NCI-H1694 treated with DMSO at 0.1 percent for 48 hours (cell line): ENCODE data around the gene LHX4.

Experiments
- DNase-seq: peaks from one replicate; lab custom pipeline; 2025; lab: John Stamatoyannopoulos, UW

Gene LHX4

DNA sequence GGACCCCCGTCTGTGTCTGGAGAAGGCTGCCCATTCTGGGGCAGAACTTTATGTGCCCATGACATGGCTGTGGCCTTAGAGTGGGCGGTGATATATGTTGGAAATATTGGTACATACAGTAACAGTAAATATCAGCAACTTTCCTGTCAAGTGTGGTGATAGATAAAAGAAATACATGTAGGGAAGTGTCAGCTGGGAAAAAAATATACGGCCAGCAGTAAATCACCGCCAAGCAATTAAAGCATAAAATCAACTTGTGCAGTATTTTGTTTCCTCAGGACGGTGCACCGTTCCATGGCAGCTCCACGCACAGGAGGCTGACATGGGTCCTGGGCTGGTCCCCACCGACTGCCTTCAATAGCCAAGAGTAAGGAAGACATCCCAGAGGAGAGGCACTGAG lies 27.4 kb downstream of the LHX4 start:
- DNase-seq: no peak

DNA sequence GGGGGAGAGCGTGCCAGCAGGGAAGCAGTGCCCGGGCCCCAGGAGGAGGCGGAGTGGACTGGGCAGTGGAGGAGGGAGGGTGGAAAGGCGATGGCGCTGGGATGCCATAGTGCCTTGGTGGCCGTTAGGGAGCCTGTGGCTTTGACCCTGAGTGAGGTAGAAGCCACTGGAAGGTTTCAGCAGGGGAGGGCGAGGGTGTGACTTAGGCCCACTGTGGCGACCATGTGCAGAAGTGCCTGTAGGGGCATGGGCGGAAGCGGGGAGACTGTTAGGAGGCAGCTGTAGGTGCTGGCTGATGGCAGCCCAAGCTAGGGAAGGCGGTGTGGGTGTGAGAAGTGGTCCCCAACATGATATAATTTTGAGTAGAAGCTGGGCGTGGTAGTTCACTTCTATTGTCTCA lies 28.2 kb downstream of the LHX4 start:
- no peak for DNase-seq

DNA sequence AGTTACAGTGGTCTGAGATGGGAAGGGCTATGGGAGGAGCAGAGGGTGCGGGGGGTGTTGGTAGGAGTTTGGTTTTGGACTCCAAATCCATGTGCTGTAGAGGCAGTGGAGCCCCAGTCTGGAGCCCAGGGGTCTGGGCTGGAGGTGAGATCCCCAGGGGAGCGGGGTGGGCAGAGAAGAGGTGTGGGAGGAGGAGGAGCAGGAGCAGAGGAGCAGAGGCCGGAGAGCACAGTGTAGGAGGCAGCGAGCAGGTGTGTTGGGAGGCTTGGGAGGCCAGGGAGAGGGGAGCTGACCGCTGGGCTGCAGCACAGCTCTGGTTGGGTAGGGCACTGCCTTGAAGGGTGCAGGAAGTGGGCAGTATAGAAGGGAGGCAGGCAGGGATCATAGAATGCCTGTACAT lies 28.9 kb downstream of the LHX4 start:
- no peak for DNase-seq

DNA sequence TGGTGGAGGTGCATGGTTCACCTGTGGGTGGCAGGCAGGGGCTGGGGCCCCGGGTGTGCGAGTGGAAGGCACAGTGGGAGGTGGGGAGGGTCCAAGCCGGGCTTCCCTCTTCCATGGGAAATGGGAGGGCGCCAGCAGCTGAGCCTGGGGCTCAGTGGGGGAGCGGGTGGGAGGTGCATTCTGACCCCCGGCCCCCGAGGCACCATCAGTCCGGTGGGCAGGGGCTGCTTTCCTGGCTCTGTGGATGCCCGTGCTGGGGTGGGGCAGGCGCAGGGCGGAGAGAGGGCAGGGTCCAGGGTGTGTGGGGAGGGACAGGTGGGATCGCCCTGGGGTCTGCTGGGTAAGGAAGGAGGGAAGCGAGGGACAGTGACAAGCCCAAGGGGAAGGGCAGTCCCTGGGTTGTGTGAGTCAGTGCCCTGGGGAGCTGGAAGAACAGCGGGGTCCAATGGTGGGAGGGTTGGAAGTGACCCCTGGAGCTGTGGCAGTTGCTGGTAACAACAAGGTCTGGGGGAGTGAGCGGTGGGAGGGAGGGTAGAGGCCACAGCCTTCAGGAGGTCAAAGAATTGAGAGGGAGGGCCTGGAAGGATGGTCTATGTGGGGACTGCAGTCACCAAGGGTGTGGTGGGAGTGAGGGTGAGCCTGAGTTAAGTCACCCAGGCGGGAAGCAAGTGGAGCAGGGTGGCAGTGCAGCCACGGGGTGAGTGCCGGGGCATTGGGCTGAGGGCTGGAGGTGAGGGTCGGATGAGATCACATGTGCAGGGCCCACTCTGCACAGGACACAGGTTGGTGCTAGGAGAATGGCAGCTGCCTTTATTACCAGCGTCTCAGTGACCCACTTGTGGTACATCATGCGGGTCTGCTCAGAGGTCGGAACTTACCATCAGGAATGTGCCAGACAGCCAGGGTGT lies 29.6 kb downstream of the LHX4 start:
- no peak for DNase-seq

DNA sequence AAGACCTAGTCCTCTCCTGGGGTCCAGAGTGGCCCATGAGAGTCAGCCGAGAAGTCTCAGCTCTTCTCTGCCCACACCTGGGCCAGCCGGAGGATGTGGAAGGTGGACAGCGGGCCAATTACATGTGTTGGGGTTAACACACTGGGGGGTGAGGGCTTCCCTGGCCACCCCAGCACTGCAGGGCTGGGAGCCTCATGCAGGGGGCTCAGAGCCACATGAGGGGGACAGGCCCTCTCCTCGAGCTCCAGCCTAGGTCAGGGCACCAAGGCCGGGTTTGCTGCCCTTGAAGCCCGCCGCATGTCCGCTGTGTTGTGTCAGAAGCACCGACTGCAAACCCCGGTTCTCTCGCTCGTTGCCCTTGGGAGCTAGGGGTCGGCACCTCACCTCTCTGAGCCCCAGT lies 30.5 kb downstream of the LHX4 start:
- DNase-seq: no peak

DNA sequence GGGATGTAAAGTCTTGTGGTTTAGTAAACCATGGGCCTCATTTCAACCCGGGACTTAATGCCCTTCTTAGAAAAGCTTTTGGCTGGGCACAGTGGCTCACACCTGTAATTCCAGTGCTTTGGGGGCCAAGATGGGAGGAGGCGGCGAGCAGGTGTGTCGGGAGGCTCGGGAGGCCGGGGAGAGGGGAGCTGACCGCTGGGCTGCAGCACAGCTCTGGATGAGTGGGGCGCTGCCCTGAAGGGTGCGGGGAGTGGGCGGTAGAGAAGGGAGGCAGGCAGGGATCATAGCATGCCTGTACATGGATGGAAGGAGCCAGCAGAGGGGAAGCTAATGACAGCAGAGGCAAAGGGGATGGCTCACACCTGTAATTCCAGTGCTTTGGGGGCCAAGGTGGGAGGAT lies 31.0 kb downstream of the LHX4 start:
- DNase-seq: no peak

DNA sequence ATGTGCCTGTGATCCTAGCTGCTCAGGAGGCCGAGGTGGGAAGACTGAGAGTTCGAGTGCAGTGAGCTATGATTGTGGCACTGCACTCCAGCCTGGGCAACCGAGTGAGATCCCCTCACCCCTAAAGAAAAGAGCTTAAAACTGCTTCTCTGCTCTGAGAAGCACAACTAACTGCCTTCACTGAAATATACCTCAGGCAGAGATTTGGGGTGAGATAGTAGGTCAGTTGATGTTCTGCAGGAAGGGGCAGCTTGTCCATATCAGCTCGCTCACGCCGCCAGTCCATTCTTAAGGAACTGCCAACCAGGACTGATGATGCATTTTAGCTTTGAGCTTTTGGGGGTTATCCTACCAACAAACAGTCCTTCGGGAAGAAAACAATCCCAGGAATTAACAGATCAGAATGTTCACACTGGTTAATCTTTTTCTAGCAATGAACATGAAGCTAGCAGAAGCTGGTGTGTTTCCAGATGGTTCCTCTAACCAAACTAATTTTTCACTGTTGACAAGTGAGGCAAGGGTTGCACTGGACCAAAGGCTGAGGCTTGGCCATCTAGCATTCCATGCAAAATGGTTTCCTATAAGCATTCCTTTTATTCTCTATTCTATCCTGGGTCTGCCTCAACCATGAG lies 31.6 kb downstream of the LHX4 start:
- DNase-seq: no peak

DNA sequence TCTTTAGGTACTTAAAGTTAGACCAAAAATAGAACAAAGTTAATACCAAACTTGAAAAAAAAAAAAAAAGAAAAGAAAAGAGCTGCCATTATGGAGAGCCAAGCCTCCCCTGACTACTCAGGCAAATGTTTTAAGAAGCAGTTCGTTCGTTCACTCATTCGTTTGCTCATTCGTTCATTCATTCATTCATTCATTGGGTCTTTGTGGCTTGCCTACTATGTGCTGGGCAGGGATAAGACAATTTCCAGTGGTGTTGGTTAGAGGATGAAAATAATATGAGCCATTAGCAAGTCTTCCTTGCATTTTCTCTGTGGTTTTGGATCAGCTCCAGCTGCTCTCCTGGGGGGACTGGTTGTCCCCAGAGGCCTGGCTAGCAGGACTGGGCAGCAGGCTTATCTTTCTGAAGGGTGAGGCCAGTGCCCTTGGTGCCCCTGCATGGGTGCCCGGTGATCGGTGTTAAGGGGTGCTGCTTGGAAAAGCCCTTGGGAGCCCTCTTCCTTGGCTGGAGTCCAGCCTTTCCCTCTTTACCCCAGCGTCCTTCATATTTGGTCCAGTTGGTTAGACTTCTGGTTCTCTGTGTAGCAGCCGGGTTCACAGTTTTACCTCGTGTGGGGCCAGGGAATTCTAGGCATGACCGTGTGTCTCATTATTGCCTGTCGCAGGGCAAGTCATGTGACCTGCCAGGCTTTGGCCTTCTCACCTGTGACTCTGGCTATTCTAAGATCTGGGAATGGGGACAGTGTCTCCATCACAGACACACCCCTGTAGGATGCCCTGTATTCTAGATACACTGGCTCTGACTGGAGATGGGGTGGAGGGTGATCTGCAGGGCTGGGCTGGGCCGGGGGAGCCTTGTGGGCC lies 32.8 kb downstream of the LHX4 start:
- no peak for DNase-seq

DNA sequence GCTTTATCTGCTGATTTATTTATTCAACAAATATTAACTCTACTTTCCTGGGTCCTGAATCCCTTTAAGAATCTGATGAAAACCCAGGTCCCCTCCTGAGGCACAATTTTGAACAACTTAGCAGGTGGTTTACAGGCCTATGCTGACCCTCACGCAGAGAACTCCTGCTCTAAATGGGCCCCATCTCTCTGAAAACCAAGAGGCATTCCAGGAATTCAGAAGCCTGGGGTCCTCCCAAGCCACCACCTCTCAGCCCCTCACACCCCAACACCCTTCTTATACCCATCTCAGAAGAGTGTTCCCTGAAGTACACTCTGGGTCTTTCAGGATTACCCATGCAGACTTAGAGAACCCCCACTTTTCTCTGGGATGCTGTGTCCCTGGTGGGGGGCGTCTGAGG lies 34.5 kb downstream of the LHX4 start:
- DNase-seq: no peak

DNA sequence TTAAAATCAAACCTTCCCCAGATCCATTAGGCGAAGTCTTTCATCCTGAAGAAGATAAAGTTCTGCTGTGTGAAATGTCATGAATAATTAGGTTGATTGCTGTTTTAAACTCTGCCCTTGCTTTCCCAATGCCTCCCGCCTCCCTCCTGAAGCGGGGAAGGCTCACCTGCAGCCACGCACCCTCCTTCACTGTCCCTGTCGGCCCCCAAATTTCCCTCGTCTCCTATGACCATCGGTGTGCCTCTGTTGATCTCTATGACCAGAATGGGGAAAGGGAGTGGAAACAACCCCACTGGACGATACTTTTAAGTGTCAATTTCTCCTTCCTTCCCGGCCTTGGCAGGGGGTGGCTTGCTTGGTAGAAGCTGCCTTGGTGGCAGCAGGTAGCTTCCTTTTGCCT lies 35.1 kb downstream of the LHX4 start:
- no peak for DNase-seq

DNA sequence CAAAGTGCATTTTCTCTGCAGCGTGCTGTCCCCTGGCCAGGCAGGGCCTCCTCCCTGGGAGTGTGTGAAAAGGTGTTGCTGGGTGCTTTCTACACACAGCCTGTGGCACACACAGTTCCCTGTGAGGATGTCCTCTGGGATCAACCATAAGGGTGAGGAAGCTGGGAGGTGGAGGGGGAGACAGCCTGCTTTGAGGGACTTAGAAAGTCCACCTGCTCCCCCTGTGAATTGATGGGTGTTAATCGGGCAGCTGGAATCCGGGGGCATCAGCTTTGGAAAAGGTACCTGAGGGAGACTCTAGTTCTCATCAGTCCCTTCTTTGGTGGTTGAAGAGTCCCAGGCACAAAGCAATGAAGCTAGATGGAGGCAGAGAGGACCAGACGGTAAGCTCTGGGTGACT lies 35.8 kb downstream of the LHX4 start:
- DNase-seq: no peak

DNA sequence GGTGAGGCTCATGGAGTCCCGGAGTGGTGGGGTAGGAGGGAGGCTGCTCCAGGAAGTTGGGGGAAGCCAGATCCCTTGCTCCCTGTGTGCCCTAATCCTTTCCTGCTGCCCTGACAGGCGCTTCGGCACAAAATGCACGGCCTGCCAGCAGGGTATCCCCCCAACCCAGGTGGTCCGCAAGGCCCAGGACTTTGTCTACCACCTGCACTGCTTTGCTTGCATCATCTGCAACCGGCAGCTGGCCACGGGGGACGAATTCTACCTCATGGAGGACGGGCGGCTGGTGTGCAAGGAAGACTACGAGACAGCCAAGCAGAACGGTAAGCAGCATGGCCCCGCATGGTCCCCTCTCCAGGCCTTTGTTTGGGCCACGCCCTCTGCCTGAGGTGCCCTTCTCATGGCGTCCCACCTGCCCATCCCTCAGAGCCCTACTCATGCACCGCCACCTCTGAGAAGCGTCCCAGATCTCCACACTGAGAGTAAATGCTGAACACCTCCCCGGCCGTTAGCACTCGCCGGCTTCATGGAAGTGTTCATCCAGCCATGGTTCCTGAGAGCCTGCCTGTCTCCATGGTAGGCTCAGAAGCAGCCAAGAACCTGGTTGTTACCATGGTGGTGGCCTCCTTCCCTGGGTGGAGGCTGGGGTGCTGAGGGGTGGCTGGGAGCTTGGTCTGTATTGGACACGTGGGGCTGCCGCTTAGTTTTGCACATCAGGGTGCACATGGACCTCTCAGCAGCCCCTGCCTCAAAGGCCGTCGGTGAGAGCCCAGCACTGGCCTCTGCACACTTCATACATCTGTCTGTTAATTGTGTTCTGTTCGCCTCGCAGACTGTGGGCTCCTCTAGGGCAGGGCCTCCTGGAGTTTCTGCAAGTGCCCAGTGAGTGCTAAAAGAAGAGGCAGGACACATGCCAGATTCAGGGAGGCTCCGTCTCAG lies 36.5 kb downstream of the LHX4 start:
- no peak for DNase-seq

DNA sequence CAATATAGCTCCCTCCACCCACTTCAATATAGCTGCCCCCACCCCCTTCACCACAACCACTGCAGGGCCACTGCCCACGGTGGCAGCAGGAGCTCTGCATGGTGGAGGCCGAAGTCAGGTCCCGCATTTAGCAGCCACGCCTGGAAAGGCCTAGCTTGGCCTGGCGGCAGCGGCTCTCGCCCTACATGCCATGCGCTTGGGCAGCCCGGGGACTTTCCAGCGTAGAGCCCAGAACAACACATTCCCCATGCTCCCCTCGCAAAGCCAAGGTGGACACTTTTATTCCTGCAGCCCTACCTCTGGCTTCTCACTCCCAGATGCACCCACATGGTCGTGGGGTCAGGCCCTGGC lies 37.1 kb downstream of the LHX4 start:
- DNase-seq: no peak

DNA sequence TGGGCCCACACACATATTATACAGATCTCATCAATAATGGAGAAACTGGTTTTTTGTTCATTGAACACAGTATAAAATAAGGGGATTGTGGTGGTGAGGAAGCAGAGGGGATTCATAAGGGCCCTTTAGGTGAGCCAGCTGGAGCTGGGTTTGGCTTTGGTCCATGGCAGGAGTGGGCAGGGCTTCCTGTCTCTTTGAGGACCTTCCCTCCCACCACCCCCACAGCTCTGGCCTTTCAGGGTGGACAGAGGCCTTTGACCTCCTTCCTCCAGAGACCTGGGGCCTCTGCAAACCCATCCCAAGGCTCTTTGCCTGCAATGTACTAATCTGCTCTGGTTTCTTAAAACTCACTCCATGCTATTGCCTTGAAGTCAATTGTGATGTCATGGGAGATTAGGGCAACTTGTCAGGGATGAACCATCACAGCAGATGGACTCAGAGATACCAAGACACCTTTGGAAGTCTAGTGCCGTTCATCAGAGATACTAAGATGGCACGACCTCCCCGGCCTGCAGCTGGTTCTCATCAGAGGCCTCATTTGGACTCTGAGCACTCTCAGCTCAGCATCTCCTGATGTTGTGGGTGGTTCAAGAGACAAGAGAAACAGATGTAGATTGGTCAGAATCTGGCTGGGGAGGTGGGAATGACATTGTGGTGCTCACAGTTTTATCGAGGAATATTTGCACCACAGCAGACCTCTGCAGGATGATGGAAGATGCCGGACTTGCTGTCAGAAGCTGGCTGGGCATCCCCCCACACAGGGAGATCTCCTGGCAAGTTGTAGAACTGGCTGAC lies 37.9 kb downstream of the LHX4 start:
- no peak for DNase-seq

DNA sequence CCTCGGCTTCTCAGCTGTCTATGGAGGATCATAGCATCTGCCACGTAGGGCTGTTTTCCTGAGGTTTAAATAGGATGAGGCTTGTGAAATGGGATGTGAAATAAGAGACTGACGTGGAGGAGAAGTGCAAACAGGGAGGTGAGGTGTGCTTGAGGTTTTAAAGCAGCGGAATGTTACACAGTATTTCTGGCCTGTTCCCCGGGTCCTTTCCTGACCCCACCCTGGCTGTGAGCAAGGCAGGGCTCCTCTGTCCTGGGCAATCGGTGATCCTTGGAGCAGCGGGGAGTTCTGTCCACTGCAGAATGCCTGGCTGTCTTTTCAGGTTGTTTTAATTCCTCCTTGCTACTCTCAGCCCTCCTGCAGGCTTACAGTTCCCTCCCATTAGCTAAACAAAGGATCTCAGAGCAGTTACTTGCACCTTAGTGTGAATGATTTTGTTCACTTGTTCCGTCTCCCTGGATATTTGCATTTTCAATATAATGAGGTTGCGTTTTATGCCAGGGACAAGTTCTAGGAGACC lies 38.6 kb downstream of the LHX4 start:
- no peak for DNase-seq

DNA sequence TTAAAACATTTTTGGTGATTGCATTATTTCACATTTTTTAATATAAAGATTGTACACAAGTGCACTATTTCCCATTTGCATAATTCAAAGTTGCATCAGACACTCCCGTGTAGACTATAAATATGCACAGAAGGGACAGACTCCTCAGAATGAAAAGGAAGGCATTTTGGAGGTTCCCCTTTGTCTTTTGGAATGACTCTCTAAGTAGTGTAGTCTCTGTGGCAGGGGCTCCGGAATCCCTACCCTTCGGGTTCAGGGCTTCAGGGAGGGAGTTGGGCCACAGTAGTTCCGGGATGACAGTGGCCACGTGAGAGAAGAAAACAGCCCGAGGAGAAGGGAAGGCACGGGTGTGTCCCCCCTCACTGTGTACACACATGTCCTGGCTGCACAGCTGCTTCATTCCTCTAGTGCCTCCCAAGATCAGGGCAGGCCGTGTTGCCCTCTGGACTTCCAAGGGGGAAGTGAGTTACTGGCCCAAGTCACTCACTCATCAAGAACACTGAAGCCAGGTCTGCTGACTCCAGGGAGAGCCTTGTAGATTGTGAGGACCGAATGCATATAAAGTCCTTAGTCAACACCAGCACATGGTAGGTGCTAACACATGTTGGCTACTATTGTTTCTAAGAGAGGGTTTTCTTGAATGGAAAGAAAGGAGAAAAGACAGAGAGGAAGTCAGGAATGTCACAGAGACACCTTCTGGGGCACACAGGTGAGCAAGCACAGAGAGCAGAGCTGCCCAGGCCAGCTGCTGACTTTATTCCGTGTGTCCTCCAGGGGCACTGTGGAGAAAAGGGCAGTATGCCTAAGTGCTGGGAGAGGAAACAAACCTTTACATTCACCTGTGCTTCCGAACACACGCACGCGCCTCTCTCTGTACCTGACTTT lies 39.8 kb downstream of the LHX4 start:
- peak; percentile 8 for DNase-seq

DNA sequence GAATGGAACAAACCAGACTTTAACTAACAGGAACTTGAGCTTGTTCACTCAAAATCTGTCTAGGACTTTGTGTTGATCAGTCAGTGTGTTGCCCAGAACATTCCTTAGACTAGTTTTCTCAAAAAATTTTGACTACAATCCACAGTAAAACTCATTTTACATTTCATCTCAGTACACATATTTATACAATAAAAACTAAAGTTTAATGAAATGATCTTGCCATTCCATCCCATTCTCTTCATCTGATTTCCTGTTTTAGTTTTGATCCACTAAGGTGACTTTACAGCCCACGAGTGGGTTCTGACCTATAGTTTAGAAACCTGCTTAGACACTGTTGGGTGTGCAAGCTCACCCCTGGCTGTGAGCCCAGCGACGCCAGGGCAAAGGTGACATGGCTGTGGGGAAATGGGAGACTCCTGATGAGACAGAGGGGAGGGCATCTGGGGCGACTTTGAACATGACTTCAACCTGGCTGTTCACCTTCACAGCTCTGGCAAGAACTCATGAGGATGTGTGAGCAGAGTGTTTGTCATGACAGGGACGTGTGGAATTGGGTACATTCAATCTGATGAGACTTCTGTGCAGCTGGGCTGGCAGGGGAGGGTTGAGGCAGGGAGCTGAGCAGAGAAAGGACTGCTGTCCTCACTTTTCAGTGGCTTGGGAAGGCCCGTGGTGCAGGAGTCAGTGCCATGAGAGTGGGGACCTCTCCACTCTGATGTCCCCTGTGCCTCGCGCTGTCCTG lies 40.6 kb downstream of the LHX4 start:
- DNase-seq: no peak

DNA sequence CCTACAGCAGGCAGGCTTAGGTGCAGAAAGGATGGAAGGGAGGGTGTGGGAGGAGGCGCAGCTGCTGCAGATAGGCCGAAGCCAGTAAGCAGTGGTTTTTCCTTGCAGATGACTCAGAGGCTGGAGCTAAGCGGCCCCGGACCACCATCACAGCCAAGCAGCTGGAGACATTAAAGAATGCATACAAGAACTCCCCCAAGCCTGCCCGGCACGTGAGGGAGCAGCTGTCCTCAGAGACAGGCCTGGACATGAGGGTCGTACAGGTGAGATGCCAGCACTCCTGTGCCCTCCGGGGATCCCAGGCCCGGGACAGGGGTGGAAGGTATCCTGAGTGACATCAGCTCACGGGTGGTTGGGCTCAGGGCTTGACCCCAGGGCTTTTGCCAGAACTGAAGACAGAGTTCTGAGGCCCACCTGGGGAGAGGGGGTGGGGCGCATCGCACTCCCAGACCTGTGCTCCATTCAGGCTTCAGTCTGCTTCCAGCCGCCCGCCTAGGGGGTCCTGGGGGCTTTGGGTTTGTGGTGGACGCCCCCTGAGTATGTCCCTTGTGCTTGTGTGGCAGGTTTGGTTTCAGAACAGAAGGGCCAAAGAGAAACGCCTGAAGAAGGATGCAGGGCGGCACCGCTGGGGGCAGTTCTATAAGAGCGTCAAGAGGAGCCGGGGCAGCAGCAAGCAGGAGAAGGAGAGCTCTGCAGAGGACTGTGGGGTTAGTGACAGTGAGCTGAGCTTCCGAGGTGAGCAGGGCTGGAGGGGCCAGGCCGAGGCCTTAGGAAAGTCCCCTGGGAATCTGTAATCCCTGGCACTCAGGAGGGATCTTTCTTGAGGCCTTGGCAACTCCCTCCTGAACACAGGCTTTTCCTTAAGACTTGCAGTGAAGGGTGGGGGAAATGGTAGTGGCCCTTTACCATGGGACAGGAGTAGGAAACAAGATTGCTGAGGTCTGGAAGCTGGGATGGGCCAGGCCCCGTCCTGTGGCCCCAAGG lies 41.5 kb downstream of the LHX4 start:
- no peak for DNase-seq
